ENCODE measurements around the gene ACTL10. TPM values are rescaled to one million over a fixed set of nuclear protein-coding genes. Genes with fewer than 3 reads are reported as not detected.

The ACTL10 gene
- total and polyA plus RNA-seq, 2 of the 13 experiments (the other 11 are each of a cell fraction or from before 2014, with no cell fraction given): not detected

DNA sequence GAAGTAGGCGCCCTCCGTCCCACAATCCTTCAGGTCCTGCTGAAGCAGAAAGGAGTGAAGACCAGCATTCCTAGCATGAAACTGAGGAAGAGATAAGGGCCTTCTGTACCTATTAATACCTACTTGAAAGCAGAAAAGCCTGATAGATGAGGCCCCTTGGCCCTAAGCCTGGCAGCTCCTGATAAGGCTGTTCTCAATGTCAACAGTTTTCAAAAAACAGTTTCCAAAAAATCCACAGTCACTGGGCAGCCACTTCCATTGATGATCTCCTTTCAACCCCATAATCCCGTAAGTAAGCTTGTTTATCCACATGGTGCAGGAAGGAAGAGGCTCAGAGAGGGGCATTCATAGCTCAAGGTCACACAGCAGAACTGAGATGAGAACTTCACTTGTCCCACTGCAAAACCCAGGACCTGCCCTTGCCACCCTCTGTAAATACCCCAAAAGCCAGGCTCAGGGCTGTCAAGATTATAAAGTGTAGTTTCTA, 22.2 kb downstream of the ACTL10 start (continued):
- TF ChIP-seq, protein P1, sequence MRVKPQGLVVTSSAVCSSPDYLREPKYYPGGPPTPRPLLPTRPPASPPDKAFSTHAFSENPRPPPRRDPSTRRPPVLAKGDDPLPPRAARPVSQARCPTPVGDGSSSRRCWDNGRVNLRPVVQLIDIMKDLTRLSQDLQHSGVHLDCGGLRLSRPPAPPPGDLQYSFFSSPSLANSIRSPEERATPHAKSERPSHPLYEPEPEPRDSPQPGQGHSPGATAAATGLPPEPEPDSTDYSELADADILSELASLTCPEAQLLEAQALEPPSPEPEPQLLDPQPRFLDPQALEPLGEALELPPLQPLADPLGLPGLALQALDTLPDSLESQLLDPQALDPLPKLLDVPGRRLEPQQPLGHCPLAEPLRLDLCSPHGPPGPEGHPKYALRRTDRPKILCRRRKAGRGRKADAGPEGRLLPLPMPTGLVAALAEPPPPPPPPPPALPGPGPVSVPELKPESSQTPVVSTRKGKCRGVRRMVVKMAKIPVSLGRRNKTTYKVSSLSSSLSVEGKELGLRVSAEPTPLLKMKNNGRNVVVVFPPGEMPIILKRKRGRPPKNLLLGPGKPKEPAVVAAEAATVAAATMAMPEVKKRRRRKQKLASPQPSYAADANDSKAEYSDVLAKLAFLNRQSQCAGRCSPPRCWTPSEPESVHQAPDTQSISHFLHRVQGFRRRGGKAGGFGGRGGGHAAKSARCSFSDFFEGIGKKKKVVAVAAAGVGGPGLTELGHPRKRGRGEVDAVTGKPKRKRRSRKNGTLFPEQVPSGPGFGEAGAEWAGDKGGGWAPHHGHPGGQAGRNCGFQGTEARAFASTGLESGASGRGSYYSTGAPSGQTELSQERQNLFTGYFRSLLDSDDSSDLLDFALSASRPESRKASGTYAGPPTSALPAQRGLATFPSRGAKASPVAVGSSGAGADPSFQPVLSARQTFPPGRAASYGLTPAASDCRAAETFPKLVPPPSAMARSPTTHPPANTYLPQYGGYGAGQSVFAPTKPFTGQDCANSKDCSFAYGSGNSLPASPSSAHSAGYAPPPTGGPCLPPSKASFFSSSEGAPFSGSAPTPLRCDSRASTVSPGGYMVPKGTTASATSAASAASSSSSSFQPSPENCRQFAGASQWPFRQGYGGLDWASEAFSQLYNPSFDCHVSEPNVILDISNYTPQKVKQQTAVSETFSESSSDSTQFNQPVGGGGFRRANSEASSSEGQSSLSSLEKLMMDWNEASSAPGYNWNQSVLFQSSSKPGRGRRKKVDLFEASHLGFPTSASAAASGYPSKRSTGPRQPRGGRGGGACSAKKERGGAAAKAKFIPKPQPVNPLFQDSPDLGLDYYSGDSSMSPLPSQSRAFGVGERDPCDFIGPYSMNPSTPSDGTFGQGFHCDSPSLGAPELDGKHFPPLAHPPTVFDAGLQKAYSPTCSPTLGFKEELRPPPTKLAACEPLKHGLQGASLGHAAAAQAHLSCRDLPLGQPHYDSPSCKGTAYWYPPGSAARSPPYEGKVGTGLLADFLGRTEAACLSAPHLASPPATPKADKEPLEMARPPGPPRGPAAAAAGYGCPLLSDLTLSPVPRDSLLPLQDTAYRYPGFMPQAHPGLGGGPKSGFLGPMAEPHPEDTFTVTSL (CRISPR knock-in tag; IDR thresholded peaks at IDR 0.05; ENCODE audit: borderline replicate concordance): peak; percentile 51; the same call in 1 of the 2 replicates
- TF ChIP-seq PPARG (CRISPR knock-in tag; conservative IDR thresholded peaks at IDR 0.05) (peak; percentile 48), ZBTB4 (CRISPR knock-in tag; IDR thresholded peaks at IDR 0.05; ENCODE audit: borderline replicate concordance) (no peak; the same call in 1 of the 2 replicates), ZNF549 (CRISPR knock-in tag; IDR thresholded peaks at IDR 0.05) (no peak), THAP11 (CRISPR knock-in tag; IDR thresholded peaks at IDR 0.05) (no peak), PREB (CRISPR knock-in tag; IDR thresholded peaks at IDR 0.05) (no peak), EHMT2 (IDR thresholded peaks at IDR 0.05; ENCODE audit: borderline replicate concordance, low read depth, low read length) (no peak), CHCHD3 (CRISPR knock-in tag; IDR thresholded peaks at IDR 0.05) (no peak), ZBTB21 (CRISPR knock-in tag; IDR thresholded peaks at IDR 0.05) (no peak), PITX1 (CRISPR knock-in tag; IDR thresholded peaks at IDR 0.05) (peak; percentile 91), ZSCAN21 (CRISPR knock-in tag; IDR thresholded peaks at IDR 0.05; ENCODE audit: borderline replicate concordance) (no peak), NR2F6 (IDR thresholded peaks at IDR 0.05) (peak; percentile 75), NR2F6 (CRISPR knock-in tag; IDR thresholded peaks at IDR 0.05) (peak; percentile 68), ZNF616 (CRISPR knock-in tag; IDR thresholded peaks at IDR 0.05; ENCODE audit: low read depth) (no peak)
- TF ChIP-seq, protein P2, sequence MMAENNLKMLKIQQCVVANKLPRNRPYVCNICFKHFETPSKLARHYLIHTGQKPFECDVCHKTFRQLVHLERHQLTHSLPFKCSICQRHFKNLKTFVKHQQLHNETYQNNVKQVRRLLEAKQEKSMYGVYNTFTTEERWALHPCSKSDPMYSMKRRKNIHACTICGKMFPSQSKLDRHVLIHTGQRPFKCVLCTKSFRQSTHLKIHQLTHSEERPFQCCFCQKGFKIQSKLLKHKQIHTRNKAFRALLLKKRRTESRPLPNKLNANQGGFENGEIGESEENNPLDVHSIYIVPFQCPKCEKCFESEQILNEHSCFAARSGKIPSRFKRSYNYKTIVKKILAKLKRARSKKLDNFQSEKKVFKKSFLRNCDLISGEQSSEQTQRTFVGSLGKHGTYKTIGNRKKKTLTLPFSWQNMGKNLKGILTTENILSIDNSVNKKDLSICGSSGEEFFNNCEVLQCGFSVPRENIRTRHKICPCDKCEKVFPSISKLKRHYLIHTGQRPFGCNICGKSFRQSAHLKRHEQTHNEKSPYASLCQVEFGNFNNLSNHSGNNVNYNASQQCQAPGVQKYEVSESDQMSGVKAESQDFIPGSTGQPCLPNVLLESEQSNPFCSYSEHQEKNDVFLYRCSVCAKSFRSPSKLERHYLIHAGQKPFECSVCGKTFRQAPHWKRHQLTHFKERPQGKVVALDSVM (CRISPR knock-in tag; IDR thresholded peaks at IDR 0.05): no peak
- TF ChIP-seq, protein P3, sequence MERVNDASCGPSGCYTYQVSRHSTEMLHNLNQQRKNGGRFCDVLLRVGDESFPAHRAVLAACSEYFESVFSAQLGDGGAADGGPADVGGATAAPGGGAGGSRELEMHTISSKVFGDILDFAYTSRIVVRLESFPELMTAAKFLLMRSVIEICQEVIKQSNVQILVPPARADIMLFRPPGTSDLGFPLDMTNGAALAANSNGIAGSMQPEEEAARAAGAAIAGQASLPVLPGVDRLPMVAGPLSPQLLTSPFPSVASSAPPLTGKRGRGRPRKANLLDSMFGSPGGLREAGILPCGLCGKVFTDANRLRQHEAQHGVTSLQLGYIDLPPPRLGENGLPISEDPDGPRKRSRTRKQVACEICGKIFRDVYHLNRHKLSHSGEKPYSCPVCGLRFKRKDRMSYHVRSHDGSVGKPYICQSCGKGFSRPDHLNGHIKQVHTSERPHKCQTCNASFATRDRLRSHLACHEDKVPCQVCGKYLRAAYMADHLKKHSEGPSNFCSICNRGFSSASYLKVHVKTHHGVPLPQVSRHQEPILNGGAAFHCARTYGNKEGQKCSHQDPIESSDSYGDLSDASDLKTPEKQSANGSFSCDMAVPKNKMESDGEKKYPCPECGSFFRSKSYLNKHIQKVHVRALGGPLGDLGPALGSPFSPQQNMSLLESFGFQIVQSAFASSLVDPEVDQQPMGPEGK (CRISPR knock-in tag; IDR thresholded peaks at IDR 0.05): peak; percentile 54
